ENCODE measurements around the gene DCP1B.

GRCh38 chr12:1922075-1922709 lies 82.1 kb downstream of the DCP1B start:
- TF ChIP-seq, protein P1, sequence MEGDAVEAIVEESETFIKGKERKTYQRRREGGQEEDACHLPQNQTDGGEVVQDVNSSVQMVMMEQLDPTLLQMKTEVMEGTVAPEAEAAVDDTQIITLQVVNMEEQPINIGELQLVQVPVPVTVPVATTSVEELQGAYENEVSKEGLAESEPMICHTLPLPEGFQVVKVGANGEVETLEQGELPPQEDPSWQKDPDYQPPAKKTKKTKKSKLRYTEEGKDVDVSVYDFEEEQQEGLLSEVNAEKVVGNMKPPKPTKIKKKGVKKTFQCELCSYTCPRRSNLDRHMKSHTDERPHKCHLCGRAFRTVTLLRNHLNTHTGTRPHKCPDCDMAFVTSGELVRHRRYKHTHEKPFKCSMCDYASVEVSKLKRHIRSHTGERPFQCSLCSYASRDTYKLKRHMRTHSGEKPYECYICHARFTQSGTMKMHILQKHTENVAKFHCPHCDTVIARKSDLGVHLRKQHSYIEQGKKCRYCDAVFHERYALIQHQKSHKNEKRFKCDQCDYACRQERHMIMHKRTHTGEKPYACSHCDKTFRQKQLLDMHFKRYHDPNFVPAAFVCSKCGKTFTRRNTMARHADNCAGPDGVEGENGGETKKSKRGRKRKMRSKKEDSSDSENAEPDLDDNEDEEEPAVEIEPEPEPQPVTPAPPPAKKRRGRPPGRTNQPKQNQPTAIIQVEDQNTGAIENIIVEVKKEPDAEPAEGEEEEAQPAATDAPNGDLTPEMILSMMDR (IDR thresholded peaks at IDR 0.05) = no peak
- no peak for TF ChIP-seq POLR2A (IDR thresholded peaks at IDR 0.05)
